CD14-positive monocyte (primary cell): ENCODE results near the gene FRMPD4. TPM values are rescaled to one million over a fixed set of nuclear protein-coding genes. Genes with fewer than 3 reads are reported as not detected.

Experiments used
- DNase-seq, 3 donors: peaks; one replicate each; pipeline ENCODE4 v3.0.0-alpha.2; 2011 to 2022
- H2AFZ ChIP-seq: 2 replicates; pipeline ENCODE4 v1.6.0; 2012; ENCODE audit warnings: mild to moderate bottlenecking, low read depth, low read length, inconsistent platforms; ENCODE audit not compliant: insufficient read depth, poor library complexity, severe bottlenecking
- H3K27ac ChIP-seq, 2 donors: 1 replicate in 1 of 2; 2 replicates in 1 of 2; pipeline ENCODE4 v1.5.1; 2012 to 2013; ENCODE audit warnings: low read length in 2 of 2, control low read depth in 1 of 2, inconsistent platforms in 1 of 2, low read depth in 1 of 2, mild to moderate bottlenecking in 1 of 2
- H3K27me3 ChIP-seq, 2 donors: one replicate each; pipeline versions ENCODE4 v1.6.0 to v1.6.1; 2011 to 2013; ENCODE audit warnings: low read length in 2 of 2; ENCODE audit not compliant: control insufficient read depth in 2 of 2, insufficient read depth in 2 of 2
- H3K36me3 ChIP-seq, 2 donors: replicated peaks in 1 of 2; 1 replicate in 1 of 2; 2 replicates in 1 of 2; pipeline versions ENCODE4 v1.5.1 to v1.6.1; 2012 to 2013; ENCODE audit warnings: low read length in 2 of 2, control low read depth in 1 of 2, inconsistent platforms in 1 of 2, mild to moderate bottlenecking in 1 of 2; ENCODE audit not compliant: insufficient read depth in 2 of 2, control insufficient read depth in 1 of 2
- H3K4me1 ChIP-seq, 2 donors: 1 replicate in 1 of 2; 2 replicates in 1 of 2; pipeline versions ENCODE4 v1.5.1 to v1.6.1; 2012 to 2013; ENCODE audit warnings: low read length in 2 of 2, control low read depth in 1 of 2, inconsistent platforms in 1 of 2, mild to moderate bottlenecking in 1 of 2, moderate library complexity in 1 of 2; ENCODE audit not compliant: insufficient read depth in 2 of 2, control insufficient read depth in 1 of 2
- H3K4me2 ChIP-seq: replicated peaks from 2 replicates; pipeline ENCODE3; 2012; ENCODE audit warnings: low read length, moderate library complexity, mild to moderate bottlenecking; ENCODE audit not compliant: poor library complexity, severe bottlenecking; ENCODE audit errors: extremely low read depth
- H3K4me3 ChIP-seq, 3 experiments: fragments of 200-600 bp in 1 of 3; sonication (generic) in 1 of 3; replicated peaks in 1 of 3; 1 replicate in 2 of 3; 2 replicates in 1 of 3; pipeline ENCODE4 v1.5.1; 2011 to 2013; ENCODE audit warnings: low read length in 3 of 3, mild to moderate bottlenecking in 3 of 3, control low read depth in 2 of 3, low read depth in 2 of 3, inconsistent platforms in 1 of 3, moderate library complexity in 1 of 3
- H3K79me2 ChIP-seq: 2 replicates; pipeline ENCODE4 v1.6.0; 2012; ENCODE audit warnings: mild to moderate bottlenecking, control low read depth, inconsistent platforms, low read length, moderate library complexity; ENCODE audit not compliant: insufficient read depth
- H3K9ac ChIP-seq: 2 replicates; pipeline ENCODE4 v1.6.0; 2017; ENCODE audit warnings: low read length, mild to moderate bottlenecking; ENCODE audit not compliant: insufficient read depth, poor library complexity, severe bottlenecking
- H3K9me3 ChIP-seq, 2 donors: replicated peaks in 1 of 2; 1 replicate in 1 of 2; 2 replicates in 1 of 2; pipeline versions ENCODE4 v1.5.1 to v1.6.1; 2012 to 2013; ENCODE audit warnings: low read length in 2 of 2, control low read depth in 1 of 2; ENCODE audit not compliant: control insufficient read depth in 1 of 2, insufficient read depth in 1 of 2
- H4K20me1 ChIP-seq: 2 replicates; pipeline ENCODE4 v1.6.0; 2012; ENCODE audit warnings: mild to moderate bottlenecking, low read length, control low read depth, moderate library complexity; ENCODE audit not compliant: insufficient read depth
- H3K27ac Mint-ChIP-seq, 7 donors: one replicate each; pipeline ENCODE4 v1.8.0; 2020; ENCODE audit warnings: mild to moderate bottlenecking in 7 of 7, mixed read lengths in 7 of 7, moderate library complexity in 6 of 7, inconsistent platforms in 2 of 7
- H3K27me3 Mint-ChIP-seq, 3 donors: one replicate each; pipeline ENCODE4 v1.8.0; 2021 to 2022; ENCODE audit warnings: low read depth in 3 of 3, mild to moderate bottlenecking in 3 of 3, mixed read lengths in 3 of 3, moderate library complexity in 3 of 3, inconsistent platforms in 1 of 3
- H3K36me3 Mint-ChIP-seq, 2 donors: one replicate each; pipeline ENCODE4 v1.8.0; 2020; ENCODE audit warnings: mixed read lengths in 2 of 2, inconsistent platforms in 1 of 2, mild to moderate bottlenecking in 1 of 2
- H3K4me1 Mint-ChIP-seq: one replicate; pipeline ENCODE4 v1.8.0; 2020; ENCODE audit warnings: mild to moderate bottlenecking, mixed read lengths
- H3K4me3 Mint-ChIP-seq, 2 donors: one replicate each; pipeline ENCODE4 v1.8.0; 2020; ENCODE audit warnings: mild to moderate bottlenecking in 2 of 2, mixed read lengths in 2 of 2, moderate library complexity in 1 of 2
- H3K9me3 Mint-ChIP-seq, 7 donors: one replicate each; pipeline ENCODE4 v1.8.0; 2020 to 2022; ENCODE audit warnings: mixed read lengths in 7 of 7, mild to moderate bottlenecking in 6 of 7, moderate library complexity in 6 of 7, inconsistent platforms in 2 of 7
- WGBS: methylation state at CpG from one replicate; pipeline ENCODE4 v1.1.5; 2013; ENCODE audit warnings: missing lambda C conversion rate; ENCODE audit not compliant: insufficient coverage; 5-methylcytosine and 5-hydroxymethylcytosine counted together
- intact Hi-C, 2 donors: fragments of 100-400 bp; cut with micrococcal nuclease; formaldehyde crosslinking; loops; one replicate each; pipeline versions ENCODE4 v1.15.0 to v1.15.1; 2023
- polyA plus RNA-seq, 3 donors: library from polyadenylated mRNA; depleted of rRNA in 1 of 3; unstranded in 2 of 3; stranded (reverse) in 1 of 3; fragments of 300-500 nt in 2 of 3; fragments of >200 nt in 1 of 3; fragmentation: Illumina TruSeq in 2 of 3; gene quantifications; 1 replicate in 2 of 3; 2 replicates in 1 of 3; pipeline ENCODE4 v1.2.3, GENCODE V29; 2012 to 2021
- TF ChIP-seq, protein P1 (sequence below): fragments of 200-600 bp; IDR thresholded peaks from one replicate; pipeline ENCODE4 v1.8.0; 2022; ENCODE audit warnings: antibody characterized with exemption, mild to moderate bottlenecking

The FRMPD4 gene
- polyA plus RNA-seq, 3 donors = not detected

DNA sequence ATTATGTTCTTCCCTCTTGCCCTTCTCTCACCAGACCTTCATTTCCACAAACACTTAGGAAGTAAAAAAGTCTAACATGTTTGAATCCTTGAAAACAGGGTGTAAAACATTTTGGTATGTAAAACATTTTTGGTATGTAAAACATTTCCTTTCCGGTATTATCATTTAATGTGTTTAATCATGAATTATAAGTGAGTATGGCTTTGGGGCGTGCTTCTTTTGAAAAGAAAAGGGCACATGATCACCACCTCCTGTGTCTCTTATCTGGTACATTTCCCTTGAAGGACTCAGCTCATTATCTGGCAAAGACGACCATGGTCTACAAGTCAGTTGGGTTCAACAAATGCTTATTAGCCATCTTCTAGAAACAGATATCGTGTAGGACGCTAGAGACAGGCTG, 283.6 kb downstream of the FRMPD4 start:
- H3K79me2 ChIP-seq = no peaks in the 10 kb centered on the region
- H3K4me2 ChIP-seq = no peak overlapping the region
- H4K20me1 ChIP-seq = no peaks in the 10 kb centered on the region
- TF ChIP-seq, protein P1, sequence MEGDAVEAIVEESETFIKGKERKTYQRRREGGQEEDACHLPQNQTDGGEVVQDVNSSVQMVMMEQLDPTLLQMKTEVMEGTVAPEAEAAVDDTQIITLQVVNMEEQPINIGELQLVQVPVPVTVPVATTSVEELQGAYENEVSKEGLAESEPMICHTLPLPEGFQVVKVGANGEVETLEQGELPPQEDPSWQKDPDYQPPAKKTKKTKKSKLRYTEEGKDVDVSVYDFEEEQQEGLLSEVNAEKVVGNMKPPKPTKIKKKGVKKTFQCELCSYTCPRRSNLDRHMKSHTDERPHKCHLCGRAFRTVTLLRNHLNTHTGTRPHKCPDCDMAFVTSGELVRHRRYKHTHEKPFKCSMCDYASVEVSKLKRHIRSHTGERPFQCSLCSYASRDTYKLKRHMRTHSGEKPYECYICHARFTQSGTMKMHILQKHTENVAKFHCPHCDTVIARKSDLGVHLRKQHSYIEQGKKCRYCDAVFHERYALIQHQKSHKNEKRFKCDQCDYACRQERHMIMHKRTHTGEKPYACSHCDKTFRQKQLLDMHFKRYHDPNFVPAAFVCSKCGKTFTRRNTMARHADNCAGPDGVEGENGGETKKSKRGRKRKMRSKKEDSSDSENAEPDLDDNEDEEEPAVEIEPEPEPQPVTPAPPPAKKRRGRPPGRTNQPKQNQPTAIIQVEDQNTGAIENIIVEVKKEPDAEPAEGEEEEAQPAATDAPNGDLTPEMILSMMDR = no peak
- Mint-ChIP-seq H3K27me3 (peaks cover 0 to 3% (median 0%) of the 10 kb centered on the region in 3 donors), H3K36me3 (no peaks in the 10 kb centered on the region), H3K9me3 (peaks cover 0 to 5% (median 2%) of the 10 kb centered on the region in 7 donors), H3K4me1 (no peaks in the 10 kb centered on the region), H3K4me3 (no peak overlapping the region), H3K27ac (no peak overlapping the region)
- no peak overlapping the region for H2AFZ ChIP-seq
- no peaks in the 10 kb centered on the region for H3K4me1 ChIP-seq
- intact Hi-C loops = no loop called here
- H3K9me3 ChIP-seq = no peaks in the 10 kb centered on the region
- no peaks in the 10 kb centered on the region for H3K27me3 ChIP-seq
- WGBS = no CpG with 5 or more reads among the region's 5 CpGs
- H3K9ac ChIP-seq = no peak overlapping the region
- H3K36me3 ChIP-seq = no peaks in the 10 kb centered on the region
- no peak for DNase-seq
- H3K4me3 ChIP-seq = no peak overlapping the region
- no peak overlapping the region for H3K27ac ChIP-seq

DNA sequence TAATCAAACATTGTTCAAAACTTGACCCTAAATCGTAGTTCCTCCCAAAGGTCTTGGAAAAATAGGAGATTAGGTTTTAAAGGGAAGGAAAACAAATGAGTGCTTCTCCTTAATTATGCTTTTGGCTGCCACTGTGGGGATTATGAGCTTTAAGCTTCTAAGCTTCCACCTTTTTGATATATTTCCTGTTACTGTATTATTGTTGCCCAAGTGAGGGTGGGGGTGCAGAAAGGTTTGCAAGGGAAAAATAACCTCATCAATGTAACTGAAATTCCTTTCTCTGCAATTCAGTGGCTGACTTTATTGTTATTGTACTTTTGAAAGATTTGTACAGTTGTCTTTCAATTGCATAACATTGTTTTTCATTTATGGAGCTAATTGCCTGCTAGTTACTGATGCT, 285.1 kb downstream of the FRMPD4 start:
- Histone ChIP-seq H3K27ac (no peak overlapping the region), H3K4me1 (no peaks in the 10 kb centered on the region), H3K27me3 (no peaks in the 10 kb centered on the region), H3K9ac (no peak overlapping the region), H3K79me2 (no peaks in the 10 kb centered on the region), H4K20me1 (no peaks in the 10 kb centered on the region), H3K9me3 (no peaks in the 10 kb centered on the region), H3K36me3 (no peaks in the 10 kb centered on the region), H3K4me2 (no peak overlapping the region), H3K4me3 (no peak overlapping the region), H2AFZ (no peak overlapping the region)
- Mint-ChIP-seq H3K36me3 (no peaks in the 10 kb centered on the region), H3K9me3 (peaks cover 0 to 5% (median 2%) of the 10 kb centered on the region in 7 donors), H3K4me3 (no peak overlapping the region), H3K27ac (no peak overlapping the region), H3K27me3 (peaks cover 0 to 3% (median 0%) of the 10 kb centered on the region in 3 donors), H3K4me1 (no peaks in the 10 kb centered on the region)
- intact Hi-C loops = no loop called here
- DNase-seq = no peak
- WGBS = no CpG with 5 or more reads among the region's 1 CpG
- TF ChIP-seq, protein P1 = no peak
